Mesendoderm (in vitro differentiated cells): ENCODE measurements around the gene CCSER1.
"Not testable (repeated sequence)": the region's sequence is repeated elsewhere in the genome, so short reads cannot be mapped to it uniquely, and the experiment has no call there.

Source experiments
- DNase-seq: peaks from one replicate; pipeline ENCODE4 v3.0.0; 2013
- H2AK5ac ChIP-seq: 2 replicates; pipeline ENCODE4 v1.6.1; 2013; ENCODE audit warnings: low read length, inconsistent platforms
- H2BK120ac ChIP-seq: 2 replicates; pipeline ENCODE4 v1.6.1; 2013; ENCODE audit warnings: low read depth, mild to moderate bottlenecking, low read length, moderate library complexity, mixed read lengths
- H2BK15ac ChIP-seq: replicated peaks from 2 replicates; pipeline ENCODE4 v1.6.1; 2013; ENCODE audit warnings: low read depth, mild to moderate bottlenecking, moderate library complexity
- H2BK5ac ChIP-seq: 2 replicates; pipeline ENCODE4 v1.6.1; 2013; ENCODE audit warnings: low read length, inconsistent platforms
- H3K18ac ChIP-seq: 2 replicates; pipeline ENCODE4 v1.6.1; 2013; ENCODE audit warnings: mild to moderate bottlenecking, low read length, mixed read lengths
- H3K23ac ChIP-seq: one replicate; pipeline ENCODE4 v1.6.1; 2013; ENCODE audit warnings: low read length
- H3K27ac ChIP-seq: 2 replicates; pipeline ENCODE4 v1.5.1; 2013; ENCODE audit warnings: low read depth, mild to moderate bottlenecking, inconsistent platforms, low read length, moderate library complexity
- H3K27me3 ChIP-seq: 2 replicates; pipeline ENCODE4 v1.6.1; 2013; ENCODE audit warnings: low read length, control low read depth, mild to moderate bottlenecking, inconsistent platforms; ENCODE audit not compliant: insufficient read depth, poor library complexity
- H3K36me3 ChIP-seq: 2 replicates; pipeline ENCODE4 v1.6.1; 2013; ENCODE audit warnings: low read length, inconsistent platforms; ENCODE audit not compliant: control insufficient read depth, insufficient read depth
- H3K4ac ChIP-seq: one replicate; pipeline ENCODE4 v1.6.1; 2013; ENCODE audit warnings: low read depth, mild to moderate bottlenecking, low read length, moderate library complexity
- H3K4me1 ChIP-seq: 2 replicates; pipeline ENCODE4 v1.6.1; 2013; ENCODE audit warnings: low read depth, low read length, inconsistent platforms; ENCODE audit not compliant: control insufficient read depth
- H3K4me2 ChIP-seq: 2 replicates; pipeline ENCODE4 v1.6.1; 2013; ENCODE audit warnings: low read length
- H3K4me3 ChIP-seq: 2 replicates; pipeline ENCODE4 v1.5.1; 2013; ENCODE audit warnings: mild to moderate bottlenecking, low read length
- H3K56ac ChIP-seq: one replicate; pipeline ENCODE4 v1.6.1; 2013; ENCODE audit warnings: low read length
- H3K79me1 ChIP-seq: 2 replicates; pipeline ENCODE4 v1.6.1; 2013; ENCODE audit warnings: low read length, inconsistent platforms
- H3K79me2 ChIP-seq: 2 replicates; pipeline ENCODE4 v1.6.1; 2013; ENCODE audit warnings: mild to moderate bottlenecking, low read length; ENCODE audit not compliant: control insufficient read depth, insufficient read depth
- H3K9ac ChIP-seq: 2 replicates; pipeline ENCODE4 v1.6.1; 2013; ENCODE audit warnings: low read length, inconsistent platforms
- H4K5ac ChIP-seq: one replicate; pipeline ENCODE4 v1.6.1; 2013; ENCODE audit warnings: low read length
- H4K8ac ChIP-seq: one replicate; pipeline ENCODE4 v1.6.1; 2013; ENCODE audit warnings: low read depth, mild to moderate bottlenecking, control low read depth, low read length, moderate library complexity
- WGBS: extraction: QIAGEN DNeasy Blood & Tissue Kit; methylation state at CpG from one replicate; pipeline ENCODE4 v1.1.7; 2013; ENCODE audit warnings: low lambda C conversion rate, missing lambda C conversion rate; ENCODE audit not compliant: insufficient coverage; ENCODE audit errors: extremely low coverage; 5-methylcytosine and 5-hydroxymethylcytosine counted together

The CCSER1 gene

DNA sequence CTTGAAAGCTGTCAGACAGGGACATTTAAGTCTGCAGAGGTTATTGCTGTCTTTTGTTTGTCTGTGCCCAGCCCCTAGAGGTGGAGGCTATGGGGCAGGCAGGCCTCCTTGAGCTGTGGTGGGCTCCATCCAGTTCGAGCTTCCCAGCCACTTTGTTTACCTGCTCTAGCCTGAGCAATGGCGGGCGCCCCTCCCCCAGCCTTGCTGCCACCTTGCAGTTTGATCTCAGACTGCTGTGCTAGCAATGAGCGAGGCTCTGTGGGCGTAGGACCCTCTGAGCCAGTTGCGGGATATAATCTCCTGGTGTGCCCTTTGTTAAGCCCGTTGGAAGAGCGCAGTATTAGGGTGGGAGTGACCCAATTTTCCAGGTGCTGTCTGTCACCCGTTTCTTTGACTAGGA, 357.7 kb downstream of the CCSER1 start:
- not testable (repeated sequence) for H3K18ac ChIP-seq, H3K27me3 ChIP-seq, H2BK120ac ChIP-seq, H3K4me1 ChIP-seq, H3K4me2 ChIP-seq, H3K79me1 ChIP-seq, H2BK15ac ChIP-seq, H3K79me2 ChIP-seq, H3K36me3 ChIP-seq, H3K9ac ChIP-seq, H4K8ac ChIP-seq, H2AK5ac ChIP-seq, H3K56ac ChIP-seq, H3K4ac ChIP-seq, DNase-seq, H4K5ac ChIP-seq, H3K4me3 ChIP-seq, H3K27ac ChIP-seq, H3K23ac ChIP-seq, H2BK5ac ChIP-seq
- WGBS: no CpG with 5 or more reads among the region's 9 CpGs

DNA sequence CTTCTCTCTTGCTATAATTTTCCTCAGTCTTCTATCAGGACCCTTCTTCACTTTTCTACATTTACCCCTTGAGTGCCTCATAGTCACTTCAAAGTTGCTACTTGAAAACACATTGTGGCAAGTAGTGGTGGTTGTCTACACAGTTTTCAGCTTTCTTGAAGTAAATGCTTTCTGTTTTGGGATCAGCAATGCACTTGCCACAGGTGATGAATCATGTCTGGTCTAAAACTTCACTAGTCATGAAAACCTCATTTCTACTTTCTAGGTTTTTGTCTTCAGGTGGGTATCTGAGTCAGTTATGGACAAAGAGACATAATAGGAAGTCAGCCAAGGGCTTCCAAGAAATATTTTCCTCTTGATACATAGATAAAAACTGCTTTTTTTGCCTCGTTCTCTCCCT, 359.2 kb downstream of the CCSER1 start:
- Histone ChIP-seq H3K56ac (no peak overlapping the region), H2BK15ac (no peak overlapping the region), H2BK5ac (no peak overlapping the region), H3K9ac (no peak overlapping the region), H3K27ac (no peak overlapping the region), H3K4me1 (no peaks in the 10 kb centered on the region), H3K4ac (no peak overlapping the region), H2BK120ac (no peak overlapping the region), H3K4me3 (no peak overlapping the region), H4K5ac (no peak overlapping the region), H3K23ac (no peak overlapping the region), H3K79me1 (no peaks in the 10 kb centered on the region), H3K18ac (no peak overlapping the region), H3K4me2 (no peak overlapping the region), H3K79me2 (no peaks in the 10 kb centered on the region), H2AK5ac (no peak overlapping the region), H3K36me3 (no peaks in the 10 kb centered on the region), H3K27me3 (no peaks in the 10 kb centered on the region), H4K8ac (no peak overlapping the region)
- no CpG with 5 or more reads among the region's 1 CpG for WGBS
- DNase-seq: no peak

DNA sequence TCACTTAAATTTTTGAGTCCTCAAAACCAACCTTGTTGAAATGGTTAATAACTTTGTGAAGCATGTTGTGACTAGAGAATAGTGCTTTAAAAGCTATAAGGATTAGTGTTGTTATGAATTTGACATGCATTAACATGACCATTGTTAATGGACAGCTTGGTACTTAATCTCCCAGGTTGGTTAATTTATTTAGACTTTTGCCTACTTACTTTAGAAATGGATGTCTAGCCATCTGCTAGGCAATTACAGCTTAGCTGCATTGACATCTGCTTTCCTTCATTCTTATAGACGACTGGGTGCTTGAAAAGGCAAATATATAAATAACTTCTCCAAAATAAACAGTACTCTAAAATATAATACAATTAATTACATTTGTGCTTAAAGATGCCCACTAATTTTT, 368.0 kb downstream of the CCSER1 start:
- Histone ChIP-seq H2BK5ac (no peak overlapping the region), H3K18ac (no peak overlapping the region), H3K36me3 (no peaks in the 10 kb centered on the region), H3K56ac (no peak overlapping the region), H4K5ac (no peak overlapping the region), H3K4me1 (no peaks in the 10 kb centered on the region), H3K27ac (no peak overlapping the region), H3K27me3 (no peaks in the 10 kb centered on the region), H2BK15ac (no peak overlapping the region), H3K23ac (no peak overlapping the region), H4K8ac (no peak overlapping the region), H3K4me3 (no peak overlapping the region), H2BK120ac (no peak overlapping the region), H3K79me2 (no peaks in the 10 kb centered on the region), H3K9ac (no peak overlapping the region), H3K4me2 (no peak overlapping the region), H3K79me1 (no peaks in the 10 kb centered on the region), H3K4ac (no peak overlapping the region), H2AK5ac (no peak overlapping the region)
- WGBS: no CpG with 5 or more reads among the region's 1 CpG
- DNase-seq: no peak

DNA sequence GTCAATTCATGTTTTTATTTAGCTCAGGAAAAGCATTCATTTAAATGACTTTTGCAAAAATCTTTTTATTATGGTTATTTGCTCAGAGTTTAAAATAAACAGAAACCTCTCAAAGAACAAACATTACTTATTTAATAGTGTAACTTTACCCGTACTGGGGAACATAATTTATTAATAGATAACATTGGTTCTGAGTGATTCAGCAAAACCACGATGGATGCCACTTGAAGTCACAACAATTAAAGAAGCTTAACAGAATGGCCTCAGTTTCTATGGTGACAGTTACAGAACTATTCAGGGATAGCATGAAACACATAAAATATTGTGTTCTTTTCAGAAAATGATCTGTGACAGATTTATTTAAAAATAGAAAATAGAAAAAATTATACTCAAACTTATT, 368.7 kb downstream of the CCSER1 start:
- Histone ChIP-seq H3K9ac (no peak overlapping the region), H2BK5ac (no peak overlapping the region), H2BK120ac (no peak overlapping the region), H2BK15ac (no peak overlapping the region), H3K27ac (no peak overlapping the region), H3K4me1 (no peaks in the 10 kb centered on the region), H4K5ac (no peak overlapping the region), H3K4me3 (no peak overlapping the region), H3K36me3 (no peaks in the 10 kb centered on the region), H3K79me1 (no peaks in the 10 kb centered on the region), H3K4me2 (no peak overlapping the region), H3K56ac (no peak overlapping the region), H3K23ac (no peak overlapping the region), H3K18ac (no peak overlapping the region), H3K4ac (no peak overlapping the region), H2AK5ac (no peak overlapping the region), H3K79me2 (no peaks in the 10 kb centered on the region), H3K27me3 (no peaks in the 10 kb centered on the region), H4K8ac (no peak overlapping the region)
- DNase-seq: no peak
- no CpG with 5 or more reads among the region's 2 CpGs for WGBS

DNA sequence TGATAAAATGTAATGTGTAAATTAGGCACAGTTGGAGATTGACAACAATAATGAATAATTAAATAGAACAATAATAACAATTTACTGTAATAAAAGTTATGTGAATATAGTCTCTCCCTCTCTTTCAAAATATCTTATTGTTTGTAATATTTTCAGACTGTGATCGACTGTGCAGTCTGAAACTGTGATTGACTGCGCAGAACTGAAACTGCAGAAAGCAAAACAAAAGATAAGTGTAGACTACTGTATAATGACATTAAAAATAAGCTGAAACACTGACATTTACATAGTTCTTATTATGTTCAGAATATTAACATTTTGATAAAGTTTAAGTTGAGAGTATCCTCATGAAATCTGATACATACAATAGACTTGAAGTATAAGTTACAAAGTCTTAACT, 371.0 kb downstream of the CCSER1 start:
- Histone ChIP-seq H2AK5ac (no peak overlapping the region), H4K5ac (no peak overlapping the region), H3K4me1 (no peaks in the 10 kb centered on the region), H4K8ac (no peak overlapping the region), H3K23ac (no peak overlapping the region), H2BK15ac (no peak overlapping the region), H2BK5ac (no peak overlapping the region), H3K56ac (no peak overlapping the region), H3K4me3 (no peak overlapping the region), H3K18ac (no peak overlapping the region), H3K36me3 (no peaks in the 10 kb centered on the region), H3K4ac (no peak overlapping the region), H2BK120ac (no peak overlapping the region), H3K27ac (no peak overlapping the region), H3K27me3 (no peaks in the 10 kb centered on the region), H3K4me2 (no peak overlapping the region), H3K79me2 (no peaks in the 10 kb centered on the region), H3K79me1 (no peaks in the 10 kb centered on the region), H3K9ac (no peak overlapping the region)
- no peak for DNase-seq
- WGBS: no CpG with 5 or more reads among the region's 2 CpGs

DNA sequence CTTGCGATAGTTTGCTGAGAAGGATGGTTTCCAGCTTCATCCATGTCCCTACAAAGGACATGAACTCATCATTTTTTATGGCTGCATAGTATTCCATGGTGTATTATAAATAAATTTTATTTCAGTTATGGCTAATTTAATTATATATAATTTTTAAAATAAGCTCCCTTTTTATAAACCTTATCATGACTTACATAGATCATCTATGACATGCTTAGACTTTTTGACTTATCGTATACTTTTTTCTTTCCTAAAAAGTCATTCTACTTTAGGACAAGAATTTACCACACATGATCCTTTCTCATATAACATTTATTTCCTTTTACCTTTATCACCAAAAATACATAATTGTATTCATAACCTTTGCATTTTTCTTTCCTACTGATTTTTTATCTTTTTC, 376.5 kb downstream of the CCSER1 start:
- Histone ChIP-seq H3K27ac (no peak overlapping the region), H2BK15ac (no peak overlapping the region), H3K36me3 (no peaks in the 10 kb centered on the region), H3K27me3 (no peaks in the 10 kb centered on the region), H4K8ac (no peak overlapping the region), H2AK5ac (no peak overlapping the region), H2BK120ac (no peak overlapping the region), H4K5ac (no peak overlapping the region), H3K4me2 (no peak overlapping the region), H3K4ac (no peak overlapping the region), H3K56ac (no peak overlapping the region), H3K4me1 (no peaks in the 10 kb centered on the region), H3K79me2 (no peaks in the 10 kb centered on the region), H2BK5ac (no peak overlapping the region), H3K18ac (no peak overlapping the region), H3K9ac (no peak overlapping the region), H3K4me3 (no peak overlapping the region), H3K79me1 (no peaks in the 10 kb centered on the region), H3K23ac (no peak overlapping the region)
- WGBS: no CpG with 5 or more reads among the region's 2 CpGs
- DNase-seq: peak; percentile 57
